ENCODE measurements around the gene NAT9.
A peak's percentile ranks its signal among the peaks of the same experiment; 100 is the strongest.

The NAT9 gene, protein sequence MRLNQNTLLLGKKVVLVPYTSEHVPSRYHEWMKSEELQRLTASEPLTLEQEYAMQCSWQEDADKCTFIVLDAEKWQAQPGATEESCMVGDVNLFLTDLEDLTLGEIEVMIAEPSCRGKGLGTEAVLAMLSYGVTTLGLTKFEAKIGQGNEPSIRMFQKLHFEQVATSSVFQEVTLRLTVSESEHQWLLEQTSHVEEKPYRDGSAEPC

GRCh38 chr17:74776044-74776962, at the start of gene NAT9:
TSS of gene NAT9 (minus strand) at chr17:74776345. CDS start at chr17:74775698, 647 bp downstream.
- peak; percentile 99 to 100 for DNase-seq

GRCh38 chr17:74824961-74825627, 48.9 kb upstream of the NAT9 start:
- DNase-seq = no peak

DNA sequence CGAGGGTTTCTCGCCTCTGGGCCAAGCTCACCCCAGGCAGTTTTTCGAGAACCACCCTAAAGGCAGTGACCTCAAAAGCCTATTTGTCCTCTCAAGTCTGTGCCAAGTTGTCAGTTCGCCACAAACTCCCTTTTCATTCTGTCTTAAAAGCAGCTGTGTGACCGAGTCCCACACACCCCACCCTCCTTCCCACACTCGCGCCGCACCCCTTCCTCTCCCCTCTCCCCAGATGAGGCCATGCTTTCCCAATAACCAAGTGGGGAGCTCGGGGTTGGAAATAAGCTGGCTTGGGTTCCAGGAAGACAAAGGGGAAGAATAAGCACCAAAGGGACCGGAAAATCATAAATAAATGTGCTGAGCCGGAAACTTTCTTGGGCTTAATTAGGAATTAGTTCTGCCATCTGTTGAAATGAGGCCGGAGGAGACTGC, 46.8 kb upstream of the NAT9 start:
- DNase-seq = no peak

DNA sequence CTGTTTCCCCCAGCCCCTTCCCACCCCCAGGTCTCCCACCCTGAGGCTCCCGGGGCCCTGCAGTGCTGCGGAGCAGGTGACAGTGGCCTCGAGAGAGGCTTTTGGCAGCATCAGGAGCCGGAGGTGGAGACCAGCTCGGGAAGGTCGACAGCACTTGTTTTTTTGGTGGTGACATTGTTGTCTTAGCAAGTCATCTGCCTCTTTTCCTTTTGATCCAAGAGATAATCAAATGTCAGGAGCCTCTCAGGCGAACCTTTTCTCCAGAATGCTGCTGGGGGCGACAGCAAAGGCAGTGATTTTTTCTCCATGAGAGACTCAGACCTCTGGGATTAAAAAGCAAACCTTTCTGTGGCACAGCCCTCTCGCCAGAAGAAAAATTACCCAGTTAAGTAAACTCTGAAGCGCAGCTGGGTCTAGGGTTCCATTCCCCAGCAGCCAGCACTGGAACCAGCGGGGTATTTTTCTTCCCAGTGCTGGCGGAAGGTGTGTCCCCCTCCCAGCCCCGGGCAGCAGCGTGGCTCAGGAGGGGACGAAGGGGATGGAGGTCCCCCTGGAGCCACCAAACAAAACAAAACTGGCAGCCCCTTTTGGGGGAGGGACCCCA, 46.3 kb upstream of the NAT9 start:
- DNase-seq = no peak

DNA sequence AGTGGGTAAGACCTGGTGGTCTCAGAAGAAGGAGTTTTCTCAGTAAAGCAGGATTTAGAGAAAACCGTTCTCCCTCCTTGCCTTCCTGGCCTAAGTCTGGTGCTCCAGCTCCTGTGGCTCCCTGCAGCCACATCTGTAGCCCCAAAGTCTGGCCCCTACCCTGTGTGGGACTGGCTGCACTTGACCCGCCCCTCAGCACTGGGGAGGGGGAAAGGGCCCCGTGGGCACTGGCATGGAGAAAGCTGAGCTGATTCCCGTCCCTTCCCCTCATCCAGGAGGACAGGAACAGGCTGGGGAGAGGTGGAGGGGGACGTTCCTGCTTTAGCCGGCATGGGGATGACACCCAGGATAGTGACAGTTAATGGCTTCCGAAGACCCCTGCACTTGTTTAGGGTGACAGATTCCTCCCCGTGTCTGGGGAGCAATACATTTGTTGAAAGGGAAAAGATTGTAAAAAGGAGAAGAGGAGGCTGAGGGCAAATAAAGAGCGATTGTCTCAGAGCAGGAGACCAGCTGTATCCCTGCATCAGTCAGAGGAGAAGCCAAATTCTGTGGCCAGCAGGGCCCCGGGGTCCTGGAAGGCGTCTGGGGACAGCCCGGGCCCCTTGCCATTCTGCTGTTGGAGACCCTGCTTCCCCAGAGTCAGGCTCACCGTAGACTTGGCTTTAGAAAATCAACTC, 45.6 kb upstream of the NAT9 start:
- DNase-seq = no peak

- DNase-seq = no peak
These were observed 43.8 kb upstream of the NAT9 start for GRCh38 chr17:74819801-74820436.

GRCh38 chr17:74818291-74818938, 42.3 kb upstream of the NAT9 start:
- no peak for DNase-seq

DNA sequence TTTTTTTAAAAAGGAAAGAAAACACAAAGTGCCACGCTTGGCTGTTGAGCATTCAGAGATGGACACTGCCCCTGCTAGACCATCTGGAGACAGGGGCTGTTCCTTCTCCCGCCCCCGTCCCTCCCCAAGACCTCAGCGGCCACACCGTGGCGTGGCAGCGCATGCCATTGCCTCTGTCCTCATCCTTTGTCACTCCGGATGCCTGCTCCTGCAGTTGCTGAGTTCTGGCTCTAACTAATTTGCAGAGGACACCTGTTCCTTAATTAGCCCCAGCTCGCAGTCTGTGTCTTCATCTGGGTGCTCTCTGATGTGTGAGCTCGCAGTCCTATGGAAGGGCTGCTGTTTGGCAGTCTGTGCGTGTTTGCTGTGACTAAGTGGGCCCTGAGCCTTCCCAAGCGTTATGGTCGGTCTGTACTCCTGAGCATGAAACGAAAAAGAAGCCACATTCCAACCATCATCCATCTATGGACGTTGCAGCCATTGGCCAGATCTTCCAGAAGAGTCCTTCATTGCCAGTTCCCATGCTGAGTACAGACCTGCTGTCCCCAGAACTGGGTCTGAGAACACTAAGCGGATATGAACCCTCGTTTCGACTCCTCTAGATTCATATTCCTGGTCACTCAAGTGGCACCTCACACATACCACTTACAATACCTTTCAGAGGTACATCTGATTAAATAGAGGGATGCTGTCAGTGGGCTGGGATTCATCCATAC, 40.9 kb upstream of the NAT9 start:
- no peak for DNase-seq

DNA sequence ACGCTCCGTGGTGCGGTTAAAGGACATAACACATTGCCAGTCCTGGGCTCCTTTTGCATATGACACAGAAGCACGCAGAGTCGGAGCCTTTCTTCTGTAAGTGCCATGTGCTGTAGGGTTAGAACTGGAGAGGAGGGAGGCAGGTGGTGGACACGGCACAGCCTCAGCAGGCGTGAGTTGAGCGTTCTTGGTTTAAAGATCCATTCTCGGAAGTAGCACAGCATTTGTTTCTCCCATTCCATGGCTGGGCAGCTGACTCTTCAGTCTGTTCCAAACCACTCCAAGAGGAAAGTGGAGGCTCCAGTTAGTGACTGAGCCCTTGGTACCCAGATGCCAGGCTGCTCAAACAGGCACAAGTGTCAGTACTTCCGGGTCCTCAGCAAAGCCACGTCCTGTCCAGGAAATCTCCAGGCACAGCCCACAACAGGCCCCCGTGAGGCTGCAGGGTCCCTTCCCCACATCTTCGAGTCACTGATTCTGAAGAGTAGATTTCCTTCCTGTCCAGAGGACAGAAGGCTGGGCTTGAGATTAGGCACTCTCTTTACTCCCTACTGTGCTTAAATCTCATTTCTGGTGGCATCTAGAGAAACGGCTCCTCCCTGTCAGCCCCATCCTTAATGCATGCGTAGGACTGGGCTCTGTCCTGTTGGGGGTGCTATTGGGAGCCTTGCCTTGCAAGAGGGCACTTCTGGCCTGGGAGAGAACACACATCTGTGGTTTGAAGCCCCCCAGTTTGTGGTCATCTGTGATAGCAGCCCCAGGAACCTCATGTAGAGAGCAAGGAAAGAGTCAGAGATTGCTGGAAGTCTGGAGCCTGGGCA, 39.6 kb upstream of the NAT9 start:
- DNase-seq = no peak

DNA sequence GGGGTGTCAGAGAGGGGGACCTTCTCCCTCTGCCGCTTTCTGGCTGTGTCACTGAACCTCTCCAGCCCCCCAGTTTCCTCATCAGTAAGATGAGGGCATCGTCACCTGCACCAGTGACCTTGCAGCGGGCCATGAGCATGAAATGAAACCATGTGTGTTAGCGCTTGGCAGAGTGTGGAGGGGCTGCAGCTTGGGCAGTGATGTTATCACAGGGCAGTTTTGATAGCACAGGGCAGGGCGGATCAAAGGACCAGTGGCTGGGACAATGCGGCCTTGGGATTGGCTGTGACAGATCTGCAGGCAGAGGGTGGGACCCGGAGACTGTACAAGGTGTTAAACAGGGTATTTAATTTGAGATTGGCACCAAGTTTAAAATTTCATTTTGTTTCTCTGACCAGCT, 38.9 kb upstream of the NAT9 start:
- no peak for DNase-seq

DNA sequence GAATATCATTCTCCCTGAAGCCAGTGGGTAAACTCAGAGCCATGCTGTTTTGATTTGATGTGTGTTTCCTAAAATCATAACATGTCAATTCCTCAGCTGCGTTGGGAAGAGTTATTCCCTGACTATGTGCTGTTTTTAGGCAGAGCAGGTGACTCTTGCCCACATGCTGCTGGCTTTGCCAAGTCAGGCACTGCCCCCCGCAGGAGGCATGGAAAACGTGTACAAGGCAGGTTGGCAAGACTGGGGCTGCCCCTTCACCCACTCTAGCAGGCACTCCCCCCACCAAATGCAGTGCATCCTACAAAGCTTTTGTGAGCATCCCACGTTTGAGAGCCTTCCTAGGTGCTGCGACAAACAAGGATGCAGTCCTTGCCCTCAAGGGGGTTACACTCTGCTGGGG, 38.3 kb upstream of the NAT9 start:
- no peak for DNase-seq

DNA sequence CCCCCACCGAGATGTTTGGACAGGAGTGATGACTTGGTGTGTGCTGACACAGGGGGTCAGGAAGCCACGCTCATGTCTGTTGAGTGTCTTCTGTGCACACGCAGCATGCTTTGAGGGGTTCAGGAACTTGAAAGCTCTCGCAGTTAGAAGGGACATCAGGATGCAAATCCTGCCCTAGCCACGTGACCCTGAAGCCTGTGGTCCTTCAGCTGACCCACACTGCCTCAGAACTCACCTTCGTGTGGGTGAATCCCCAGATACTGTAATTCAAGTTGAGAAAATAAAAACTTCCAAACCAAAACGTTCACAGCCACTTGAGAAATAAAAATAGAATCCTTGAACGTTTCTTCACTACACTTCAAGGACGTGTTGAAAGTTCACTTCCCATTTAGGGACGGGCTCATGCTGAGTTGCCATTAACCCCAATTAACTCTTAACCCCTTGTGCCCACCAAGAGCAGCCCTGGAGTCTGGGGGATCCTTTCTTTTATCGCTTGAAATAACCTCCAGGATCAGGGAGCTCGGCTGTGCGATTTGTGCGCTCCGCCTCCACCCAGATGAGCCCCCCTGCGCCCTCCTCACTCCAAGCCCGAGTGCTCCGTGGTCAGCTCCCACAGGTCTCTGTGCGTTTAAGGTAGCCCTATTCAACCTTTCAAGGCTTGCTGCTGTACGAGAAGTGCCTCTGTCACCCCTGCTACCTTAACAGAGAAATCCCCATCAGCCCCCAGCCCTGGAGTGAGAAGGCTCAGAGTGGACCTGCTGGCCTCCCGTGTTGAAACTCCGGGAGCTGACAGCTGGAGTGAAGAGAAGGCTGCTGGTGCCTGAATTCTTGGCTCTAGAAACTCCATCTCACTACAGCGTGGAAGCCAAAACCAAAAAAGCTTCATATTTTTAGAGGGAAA, 36.2 kb upstream of the NAT9 start:
- DNase-seq = no peak

DNA sequence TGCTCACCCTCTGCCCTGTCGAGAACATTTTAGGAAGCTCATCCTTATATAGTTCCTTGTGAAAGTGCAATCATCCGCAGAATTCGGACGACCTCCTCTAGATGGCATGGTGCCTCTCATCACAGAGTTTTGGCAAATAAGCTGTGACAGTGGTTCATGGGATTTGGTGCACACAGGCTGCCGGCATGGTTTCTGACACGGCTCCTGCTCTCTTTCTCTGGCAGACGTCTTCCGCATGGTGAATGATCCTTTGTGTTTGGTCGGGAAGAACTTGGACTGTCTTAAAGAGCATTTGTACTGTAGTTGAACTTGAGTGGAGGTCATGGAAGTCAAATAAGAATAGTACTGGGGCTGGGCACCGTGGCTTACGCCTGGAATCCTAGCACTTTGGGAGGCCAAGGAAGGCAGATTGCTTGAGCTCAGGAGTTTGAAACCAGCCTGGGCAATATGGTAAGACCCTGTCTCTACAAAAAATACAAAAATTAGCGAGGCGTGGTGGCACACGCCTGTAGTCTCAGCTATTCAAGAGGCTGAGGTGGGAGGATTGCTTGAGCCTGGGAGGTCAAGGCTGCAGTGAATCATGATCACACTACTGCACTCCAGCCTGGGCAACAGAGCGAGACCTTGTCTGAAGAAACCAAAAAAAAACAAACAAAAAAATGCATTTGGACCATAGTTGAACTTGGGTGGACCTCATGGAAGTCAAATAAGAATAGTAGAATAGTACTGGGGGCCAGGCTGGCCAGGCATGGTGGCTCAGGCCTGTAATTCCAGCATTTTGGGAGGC, 34.7 kb upstream of the NAT9 start:
- DNase-seq = no peak

DNA sequence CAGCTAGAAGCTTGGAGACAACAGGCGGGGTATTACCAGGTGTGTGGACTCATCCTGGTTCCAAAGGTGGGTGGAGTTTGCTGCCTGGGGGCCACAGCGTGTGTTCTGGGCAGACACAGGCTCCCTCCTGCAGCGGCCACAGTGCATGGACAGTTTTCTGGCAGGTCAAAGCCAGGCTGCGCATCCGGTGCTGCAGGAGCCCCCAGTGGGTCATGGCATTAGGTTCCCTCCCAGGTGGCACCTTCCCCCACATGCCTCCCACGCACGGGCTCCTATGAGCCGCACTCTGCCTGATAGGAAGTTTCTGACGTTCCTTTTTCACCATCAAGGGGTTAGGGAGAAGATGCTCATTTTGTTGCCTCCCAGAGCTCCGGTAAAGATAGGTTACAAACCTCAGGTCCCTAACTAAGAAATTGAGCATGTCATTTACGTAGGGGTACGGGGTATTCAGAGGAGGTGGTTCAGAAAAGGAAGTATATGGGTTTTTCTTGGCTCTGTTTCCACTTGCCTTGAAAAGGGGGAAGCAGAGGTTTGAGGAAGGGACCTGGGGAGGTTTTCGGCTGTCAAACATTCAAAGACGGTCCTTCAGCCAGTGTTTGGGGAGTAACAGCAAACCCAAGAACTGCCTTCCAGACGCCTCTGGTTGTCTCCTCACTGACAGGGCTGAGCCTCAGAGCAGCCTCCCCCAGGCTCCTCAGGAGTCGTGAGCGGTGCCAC, 32.7 kb upstream of the NAT9 start:
- DNase-seq = no peak

GRCh38 chr17:74807925-74808324, 31.8 kb upstream of the NAT9 start:
- no peak for DNase-seq

GRCh38 chr17:74807441-74807840, 31.3 kb upstream of the NAT9 start:
- no peak for DNase-seq

DNA sequence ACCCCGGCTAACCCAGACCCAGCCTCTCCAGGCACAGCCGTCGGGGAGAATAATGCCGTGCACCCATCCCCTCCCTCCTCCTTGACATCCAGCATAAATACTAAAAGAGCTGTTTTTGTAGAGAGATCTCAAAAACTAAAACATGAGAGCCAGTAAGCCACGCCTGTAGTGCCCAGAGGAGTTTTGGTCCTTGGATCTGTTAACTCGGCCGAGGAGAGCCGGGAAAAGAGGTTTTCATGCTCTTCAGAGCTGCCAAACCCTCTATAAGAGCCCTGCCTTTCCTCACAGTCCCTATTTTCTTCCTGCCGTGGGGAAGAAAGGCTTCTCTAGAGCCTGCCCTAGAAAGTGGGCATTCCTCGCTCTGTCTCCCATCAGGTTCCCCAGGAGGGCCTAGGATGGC, 30.2 kb upstream of the NAT9 start:
- no peak for DNase-seq

Data from stimulated activated CD4-positive, alpha-beta T cell treated with anti-CD3 and anti-CD28 coated beads, Interleukin-2, amount 100 ng/mL, for 48 hours (primary cell).